Neural cell (in vitro differentiated cells): Measurements from ENCODE around the gene SOX12. TPM values are rescaled to one million over a fixed set of nuclear protein-coding genes. Genes with fewer than 3 reads are reported as not detected.

Experiments
- H2AFZ ChIP-seq: fragments of 200-600, 300-800 bp; sonication (generic), shearing (Covaris generic); 2 replicates; pipeline ENCODE4 v1.6.0; 2014; ENCODE audit warnings: low read depth, mild to moderate bottlenecking, antibody characterized with exemption, low read length, moderate library complexity
- H3F3A ChIP-seq: fragments of 200-600 bp; shearing (Covaris generic); 2 replicates; pipeline ENCODE4 v1.6.1; 2016; ENCODE audit warnings: mild to moderate bottlenecking, moderate library complexity, mixed read lengths, antibody characterized with exemption, low read length; ENCODE audit not compliant: insufficient read depth, poor library complexity, severe bottlenecking
- H3K27ac ChIP-seq: fragments of 200-600, 300-800 bp; sonication (generic), shearing (Covaris generic); 2 replicates; pipeline ENCODE4 v1.5.1; 2014; ENCODE audit warnings: mild to moderate bottlenecking, low read length, moderate library complexity
- H3K27me3 ChIP-seq: fragments of 300-800, 200-600 bp; sonication (generic), shearing (Covaris generic); 2 replicates; pipeline ENCODE4 v1.6.0; 2014; ENCODE audit warnings: mild to moderate bottlenecking, low read depth, low read length, moderate library complexity; ENCODE audit not compliant: insufficient read depth
- H3K36me3 ChIP-seq: fragments of 300-800, 200-600 bp; sonication (generic), shearing (Covaris generic); 2 replicates; pipeline ENCODE4 v1.5.1; 2014; ENCODE audit warnings: mild to moderate bottlenecking, antibody characterized with exemption, low read length, moderate library complexity; ENCODE audit not compliant: insufficient read depth
- H3K4me2 ChIP-seq: fragments of 300-800, 200-600 bp; sonication (generic), shearing (Covaris generic); 2 replicates; pipeline ENCODE4 v1.6.0; 2014; ENCODE audit warnings: mild to moderate bottlenecking, low read length
- H3K4me3 ChIP-seq: fragments of 300-800, 200-600 bp; sonication (generic), shearing (Covaris generic); 2 replicates; pipeline ENCODE4 v1.5.1; 2014; ENCODE audit warnings: mild to moderate bottlenecking, low read length, moderate library complexity
- H3K79me2 ChIP-seq: fragments of 200-600 bp; shearing (Covaris generic); replicated peaks from 2 replicates; pipeline ENCODE4 v1.6.0; 2014; ENCODE audit warnings: mild to moderate bottlenecking, low read length, moderate library complexity; ENCODE audit not compliant: insufficient read depth
- H3K9ac ChIP-seq: fragments of 300-800, 200-600 bp; sonication (generic), shearing (Covaris generic); 2 replicates; pipeline ENCODE4 v1.6.1; 2016; ENCODE audit warnings: mild to moderate bottlenecking, low read length, mixed read lengths
- H3K9me2 ChIP-seq: fragments of 200-600 bp; shearing (Covaris generic); 2 replicates; pipeline ENCODE4 v1.6.1; 2016; ENCODE audit warnings: mild to moderate bottlenecking, low read length, mixed read lengths; ENCODE audit not compliant: insufficient read depth
- H3K9me3 ChIP-seq: fragments of 200-600, 300-800 bp; sonication (generic), shearing (Covaris generic); 2 replicates; pipeline ENCODE4 v1.6.1; 2016; ENCODE audit warnings: mild to moderate bottlenecking, mixed run types, low read length, moderate library complexity, mixed read lengths
- H4K20me1 ChIP-seq: fragments of 200-600 bp; shearing (Covaris generic); 2 replicates; pipeline ENCODE4 v1.6.1; 2016; ENCODE audit warnings: mild to moderate bottlenecking, mixed run types; ENCODE audit not compliant: insufficient read depth
- EP300 ChIP-seq: fragments of 450-650 bp; conservative IDR thresholded peaks from 2 replicates; pipeline ENCODE4 v1.6.1; 2014; ENCODE audit warnings: antibody characterized with exemption, mild to moderate bottlenecking, moderate library complexity; ENCODE audit not compliant: poor library complexity, severe bottlenecking
- EZH2 ChIP-seq: fragments of 200-600, 300-800 bp; shearing (Covaris generic), sonication (generic); IDR thresholded peaks from 2 replicates; pipeline ENCODE4 v1.6.1; 2014; ENCODE audit warnings: antibody characterized with exemption, low read length, borderline replicate concordance, mild to moderate bottlenecking; ENCODE audit not compliant: insufficient read depth, poor library complexity, severe bottlenecking
- MXI1 ChIP-seq: fragments of 450-650 bp; conservative IDR thresholded peaks from 2 replicates; pipeline ENCODE4 v1.6.1; 2014; ENCODE audit warnings: antibody characterized with exemption, mild to moderate bottlenecking; ENCODE audit not compliant: poor library complexity, severe bottlenecking
- POLR2AphosphoS5 ChIP-seq: IDR thresholded peaks from 2 replicates; pipeline ENCODE4 v1.6.1; 2012
- RAD21 ChIP-seq: fragments of 450-650 bp; conservative IDR thresholded peaks from 2 replicates; pipeline ENCODE4 v1.6.1; 2014; ENCODE audit warnings: antibody characterized with exemption, mild to moderate bottlenecking, moderate library complexity
- SMC3 ChIP-seq: fragments of 450-650 bp; conservative IDR thresholded peaks from 2 replicates; pipeline ENCODE4 v1.6.1; 2014; ENCODE audit warnings: antibody characterized with exemption, mild to moderate bottlenecking, moderate library complexity; ENCODE audit not compliant: poor library complexity
- TAF1 ChIP-seq: IDR thresholded peaks from 2 replicates; pipeline ENCODE4 v1.6.1; 2012; ENCODE audit warnings: low read depth
- polyA plus RNA-seq: library from polyadenylated mRNA; depleted of rRNA; stranded (reverse); fragments of >200 nt; gene quantifications from 2 replicates; pipeline ENCODE4 v1.2.3, GENCODE V29; 2014
- TF ChIP-seq, protein P1 (sequence below): IDR thresholded peaks from 2 replicates; pipeline ENCODE4 v1.6.1; 2012; ENCODE audit warnings: borderline replicate concordance
- TF ChIP-seq, protein P2 (sequence below): fragments of 450-650 bp; IDR thresholded peaks from 2 replicates; pipeline ENCODE4 v1.5.1; 2014; ENCODE audit warnings: antibody characterized with exemption, mild to moderate bottlenecking, moderate library complexity; ENCODE audit not compliant: poor library complexity, severe bottlenecking

The SOX12 gene
- polyA plus RNA-seq, 1 donor from 2014 or later = 6.8 TPM

DNA sequence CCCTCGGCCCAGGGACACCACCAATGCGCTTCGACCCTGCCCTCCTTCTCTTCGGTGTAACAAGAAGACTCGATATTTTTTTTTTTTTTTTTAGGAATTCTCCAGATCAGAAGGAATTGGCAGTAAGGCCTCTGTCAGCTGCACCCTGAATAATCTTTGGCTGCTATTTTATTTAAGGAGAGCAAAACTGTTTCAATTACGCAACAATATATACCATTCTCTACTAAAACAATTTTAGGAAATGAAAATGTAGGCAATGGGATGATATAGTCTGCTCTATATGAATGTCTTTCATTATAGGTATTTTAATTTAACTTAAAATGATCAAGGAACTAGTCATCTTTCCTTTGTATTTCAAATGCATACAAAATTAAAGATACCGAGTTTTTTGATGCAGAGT lies 14.7 kb upstream of the SOX12 start:
- Histone ChIP-seq H3K27ac (peak overlapping the region; percentile 98), H3K9ac (peak overlapping the region; percentile 61), H3F3A (peaks cover 20% of the 10 kb centered on the region), H3K27me3 (no peaks in the 10 kb centered on the region), H3K4me3 (peak overlapping the region; percentile 71), H3K9me2 (no peaks in the 10 kb centered on the region), H3K9me3 (no peaks in the 10 kb centered on the region), H2AFZ (peak overlapping the region; percentile 23), H4K20me1 (no peaks in the 10 kb centered on the region), H3K36me3 (no peaks in the 10 kb centered on the region), H3K4me2 (peak overlapping the region; percentile 81), H3K79me2 (peaks cover 4% of the 10 kb centered on the region)
- TF ChIP-seq RAD21 = no peak
- TF ChIP-seq, protein P1, sequence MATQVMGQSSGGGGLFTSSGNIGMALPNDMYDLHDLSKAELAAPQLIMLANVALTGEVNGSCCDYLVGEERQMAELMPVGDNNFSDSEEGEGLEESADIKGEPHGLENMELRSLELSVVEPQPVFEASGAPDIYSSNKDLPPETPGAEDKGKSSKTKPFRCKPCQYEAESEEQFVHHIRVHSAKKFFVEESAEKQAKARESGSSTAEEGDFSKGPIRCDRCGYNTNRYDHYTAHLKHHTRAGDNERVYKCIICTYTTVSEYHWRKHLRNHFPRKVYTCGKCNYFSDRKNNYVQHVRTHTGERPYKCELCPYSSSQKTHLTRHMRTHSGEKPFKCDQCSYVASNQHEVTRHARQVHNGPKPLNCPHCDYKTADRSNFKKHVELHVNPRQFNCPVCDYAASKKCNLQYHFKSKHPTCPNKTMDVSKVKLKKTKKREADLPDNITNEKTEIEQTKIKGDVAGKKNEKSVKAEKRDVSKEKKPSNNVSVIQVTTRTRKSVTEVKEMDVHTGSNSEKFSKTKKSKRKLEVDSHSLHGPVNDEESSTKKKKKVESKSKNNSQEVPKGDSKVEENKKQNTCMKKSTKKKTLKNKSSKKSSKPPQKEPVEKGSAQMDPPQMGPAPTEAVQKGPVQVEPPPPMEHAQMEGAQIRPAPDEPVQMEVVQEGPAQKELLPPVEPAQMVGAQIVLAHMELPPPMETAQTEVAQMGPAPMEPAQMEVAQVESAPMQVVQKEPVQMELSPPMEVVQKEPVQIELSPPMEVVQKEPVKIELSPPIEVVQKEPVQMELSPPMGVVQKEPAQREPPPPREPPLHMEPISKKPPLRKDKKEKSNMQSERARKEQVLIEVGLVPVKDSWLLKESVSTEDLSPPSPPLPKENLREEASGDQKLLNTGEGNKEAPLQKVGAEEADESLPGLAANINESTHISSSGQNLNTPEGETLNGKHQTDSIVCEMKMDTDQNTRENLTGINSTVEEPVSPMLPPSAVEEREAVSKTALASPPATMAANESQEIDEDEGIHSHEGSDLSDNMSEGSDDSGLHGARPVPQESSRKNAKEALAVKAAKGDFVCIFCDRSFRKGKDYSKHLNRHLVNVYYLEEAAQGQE = no peak
- TF ChIP-seq EZH2 = no peak
- TF ChIP-seq EP300 = no peak
- TF ChIP-seq TAF1 = no peak
- TF ChIP-seq, protein P2, sequence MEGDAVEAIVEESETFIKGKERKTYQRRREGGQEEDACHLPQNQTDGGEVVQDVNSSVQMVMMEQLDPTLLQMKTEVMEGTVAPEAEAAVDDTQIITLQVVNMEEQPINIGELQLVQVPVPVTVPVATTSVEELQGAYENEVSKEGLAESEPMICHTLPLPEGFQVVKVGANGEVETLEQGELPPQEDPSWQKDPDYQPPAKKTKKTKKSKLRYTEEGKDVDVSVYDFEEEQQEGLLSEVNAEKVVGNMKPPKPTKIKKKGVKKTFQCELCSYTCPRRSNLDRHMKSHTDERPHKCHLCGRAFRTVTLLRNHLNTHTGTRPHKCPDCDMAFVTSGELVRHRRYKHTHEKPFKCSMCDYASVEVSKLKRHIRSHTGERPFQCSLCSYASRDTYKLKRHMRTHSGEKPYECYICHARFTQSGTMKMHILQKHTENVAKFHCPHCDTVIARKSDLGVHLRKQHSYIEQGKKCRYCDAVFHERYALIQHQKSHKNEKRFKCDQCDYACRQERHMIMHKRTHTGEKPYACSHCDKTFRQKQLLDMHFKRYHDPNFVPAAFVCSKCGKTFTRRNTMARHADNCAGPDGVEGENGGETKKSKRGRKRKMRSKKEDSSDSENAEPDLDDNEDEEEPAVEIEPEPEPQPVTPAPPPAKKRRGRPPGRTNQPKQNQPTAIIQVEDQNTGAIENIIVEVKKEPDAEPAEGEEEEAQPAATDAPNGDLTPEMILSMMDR = no peak
- no peak for TF ChIP-seq SMC3
- TF ChIP-seq POLR2AphosphoS5 = no peak
- TF ChIP-seq MXI1 = no peak

GRCh38 chr20:311609-312008 lies 13.7 kb upstream of the SOX12 start:
- Histone ChIP-seq H3K36me3 (no peaks in the 10 kb centered on the region), H3K79me2 (peaks cover 4% of the 10 kb centered on the region), H2AFZ (no peak overlapping the region), H3F3A (peaks cover 20% of the 10 kb centered on the region), H3K4me2 (no peak overlapping the region), H4K20me1 (no peaks in the 10 kb centered on the region), H3K9me2 (no peaks in the 10 kb centered on the region), H3K9me3 (no peaks in the 10 kb centered on the region), H3K4me3 (no peak overlapping the region), H3K27ac (peak overlapping the region; percentile 31), H3K9ac (no peak overlapping the region), H3K27me3 (no peaks in the 10 kb centered on the region)
- no peak for TF ChIP-seq RAD21
- TF ChIP-seq, protein P2 = no peak
- no peak for TF ChIP-seq EZH2
- no peak for TF ChIP-seq MXI1
- TF ChIP-seq EP300 = no peak
- no peak for TF ChIP-seq POLR2AphosphoS5
